ENCODE measurements around the gene MAP2K3. TPM values are rescaled to one million over a fixed set of nuclear protein-coding genes. Genes with fewer than 3 reads are reported as not detected.

The MAP2K3 gene
- total and polyA plus RNA-seq, 2 donors (not counting 1 experiment from before 2014, with no cell fraction given), result 23.8 to 80.9 TPM

DNA sequence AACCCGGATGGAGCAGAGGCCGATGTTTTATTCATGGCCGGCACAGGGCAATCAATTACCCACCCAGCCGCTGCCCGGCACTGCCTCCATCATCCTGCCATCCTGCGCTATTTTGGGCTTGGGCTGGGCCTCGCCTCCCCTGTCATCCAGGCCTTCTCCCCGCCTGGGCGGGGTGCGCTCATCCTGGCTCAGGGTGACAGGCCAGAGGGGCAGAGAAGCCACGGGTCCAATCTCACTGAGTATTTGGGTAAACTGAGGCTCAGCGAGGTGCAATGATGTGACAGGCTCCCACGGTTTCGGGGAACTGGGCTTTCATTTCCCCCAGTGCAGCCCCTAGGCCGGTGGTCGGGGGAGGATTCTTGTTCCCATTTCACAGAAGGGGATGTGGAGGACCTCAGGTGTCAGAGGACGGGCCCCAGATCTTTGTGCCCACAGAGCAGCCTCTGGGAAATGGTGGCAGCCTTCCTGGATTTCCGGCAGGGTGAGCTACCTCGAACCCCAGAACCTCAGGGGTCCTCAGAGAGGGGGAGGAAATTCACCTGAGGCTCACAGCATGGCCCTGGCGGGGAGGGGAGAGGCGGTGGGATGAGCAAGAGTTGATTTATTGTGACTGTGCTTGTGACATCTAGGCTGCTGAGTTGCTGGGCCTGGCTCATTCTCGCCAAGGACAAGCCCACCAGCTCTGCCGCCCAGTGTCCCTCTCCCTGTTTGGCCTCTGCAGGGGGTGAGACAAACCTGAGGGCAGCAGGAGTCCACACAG, 67.9 kb downstream of the MAP2K3 start:
- H3K27me3 ChIP-seq (ENCODE audit: control insufficient read depth, insufficient read depth, low read length), result no peaks in the 10 kb centered on the region
- H2AFZ ChIP-seq (ENCODE audit: low read length), result no peak overlapping the region
- no peak overlapping the region for H3K27ac ChIP-seq (ENCODE audit: insufficient read depth, low read length)
- no peaks in the 10 kb centered on the region for H4K20me1 ChIP-seq (ENCODE audit: control insufficient read depth, extremely low read depth, insufficient read depth, low read length)
- no peak overlapping the region for H3K4me3 ChIP-seq (replicated peaks in 1 of 4; ENCODE audit: control extremely low read depth in 1 of 4, insufficient read depth in 1 of 4, low read depth in 3 of 4, low read length in 4 of 4)
- H3K79me2 ChIP-seq (ENCODE audit: control insufficient read depth, insufficient read depth, low read length), result no peaks in the 10 kb centered on the region
- no peak for DNase-seq (ENCODE audit: low read depth in 2 of 2)
- TF ChIP-seq EZH2 (IDR thresholded peaks at IDR 0.05; ENCODE audit: low read length, missing control alignments), result no peak
- TF ChIP-seq, protein P1, sequence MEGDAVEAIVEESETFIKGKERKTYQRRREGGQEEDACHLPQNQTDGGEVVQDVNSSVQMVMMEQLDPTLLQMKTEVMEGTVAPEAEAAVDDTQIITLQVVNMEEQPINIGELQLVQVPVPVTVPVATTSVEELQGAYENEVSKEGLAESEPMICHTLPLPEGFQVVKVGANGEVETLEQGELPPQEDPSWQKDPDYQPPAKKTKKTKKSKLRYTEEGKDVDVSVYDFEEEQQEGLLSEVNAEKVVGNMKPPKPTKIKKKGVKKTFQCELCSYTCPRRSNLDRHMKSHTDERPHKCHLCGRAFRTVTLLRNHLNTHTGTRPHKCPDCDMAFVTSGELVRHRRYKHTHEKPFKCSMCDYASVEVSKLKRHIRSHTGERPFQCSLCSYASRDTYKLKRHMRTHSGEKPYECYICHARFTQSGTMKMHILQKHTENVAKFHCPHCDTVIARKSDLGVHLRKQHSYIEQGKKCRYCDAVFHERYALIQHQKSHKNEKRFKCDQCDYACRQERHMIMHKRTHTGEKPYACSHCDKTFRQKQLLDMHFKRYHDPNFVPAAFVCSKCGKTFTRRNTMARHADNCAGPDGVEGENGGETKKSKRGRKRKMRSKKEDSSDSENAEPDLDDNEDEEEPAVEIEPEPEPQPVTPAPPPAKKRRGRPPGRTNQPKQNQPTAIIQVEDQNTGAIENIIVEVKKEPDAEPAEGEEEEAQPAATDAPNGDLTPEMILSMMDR (conservative IDR thresholded peaks at IDR 0.05 in 1 of 2, IDR thresholded peaks at IDR 0.05 in 1 of 2; ENCODE audit: low read depth in 1 of 2, low read length in 2 of 2), result no peak
- no peaks in the 10 kb centered on the region for H3K4me1 ChIP-seq (ENCODE audit: control insufficient read depth, extremely low read depth, insufficient read depth, low read length)
- H3K9me3 ChIP-seq (ENCODE audit: control insufficient read depth, insufficient read depth, low read depth, low read length), result no peaks in the 10 kb centered on the region
- H3K36me3 ChIP-seq (ENCODE audit: control insufficient read depth, insufficient read depth, low read length), result no peaks in the 10 kb centered on the region
- no peak overlapping the region for H3K9ac ChIP-seq (ENCODE audit: insufficient read depth, low read length)
- H3K4me2 ChIP-seq (ENCODE audit: extremely low read depth, insufficient read depth, low read length), result no peak overlapping the region

DNA sequence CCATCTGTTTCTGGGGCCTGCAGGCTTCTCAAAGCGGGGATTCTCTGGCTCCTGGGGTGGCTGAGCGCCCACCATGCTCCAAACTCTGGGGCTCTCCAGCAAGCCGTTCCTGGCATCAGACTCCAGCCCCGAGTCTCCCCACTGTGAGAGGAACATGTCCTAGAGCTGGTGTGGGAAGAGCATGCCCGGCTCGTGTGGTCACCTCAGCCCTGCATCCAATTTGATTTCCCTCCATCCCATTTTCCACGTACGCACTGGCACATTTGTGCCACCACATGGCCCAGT, 68.4 kb downstream of the MAP2K3 start:
- Histone ChIP-seq H4K20me1 (ENCODE audit: control insufficient read depth, extremely low read depth, insufficient read depth, low read length) (no peaks in the 10 kb centered on the region), H3K4me1 (ENCODE audit: control insufficient read depth, extremely low read depth, insufficient read depth, low read length) (no peaks in the 10 kb centered on the region), H2AFZ (ENCODE audit: low read length) (no peak overlapping the region), H3K27me3 (ENCODE audit: control insufficient read depth, insufficient read depth, low read length) (no peaks in the 10 kb centered on the region), H3K36me3 (ENCODE audit: control insufficient read depth, insufficient read depth, low read length) (no peaks in the 10 kb centered on the region), H3K9ac (ENCODE audit: insufficient read depth, low read length) (no peak overlapping the region), H3K27ac (ENCODE audit: insufficient read depth, low read length) (no peak overlapping the region), H3K4me3 (replicated peaks in 1 of 4; ENCODE audit: control extremely low read depth in 1 of 4, insufficient read depth in 1 of 4, low read depth in 3 of 4, low read length in 4 of 4) (no peak overlapping the region), H3K4me2 (ENCODE audit: extremely low read depth, insufficient read depth, low read length) (no peak overlapping the region), H3K9me3 (ENCODE audit: control insufficient read depth, insufficient read depth, low read depth, low read length) (no peaks in the 10 kb centered on the region), H3K79me2 (ENCODE audit: control insufficient read depth, insufficient read depth, low read length) (no peaks in the 10 kb centered on the region)
- TF ChIP-seq, protein P1 (conservative IDR thresholded peaks at IDR 0.05 in 1 of 2, IDR thresholded peaks at IDR 0.05 in 1 of 2; ENCODE audit: low read depth in 1 of 2, low read length in 2 of 2), result no peak
- no peak for TF ChIP-seq EZH2 (IDR thresholded peaks at IDR 0.05; ENCODE audit: low read length, missing control alignments)
- no peak for DNase-seq (ENCODE audit: low read depth in 2 of 2)

DNA sequence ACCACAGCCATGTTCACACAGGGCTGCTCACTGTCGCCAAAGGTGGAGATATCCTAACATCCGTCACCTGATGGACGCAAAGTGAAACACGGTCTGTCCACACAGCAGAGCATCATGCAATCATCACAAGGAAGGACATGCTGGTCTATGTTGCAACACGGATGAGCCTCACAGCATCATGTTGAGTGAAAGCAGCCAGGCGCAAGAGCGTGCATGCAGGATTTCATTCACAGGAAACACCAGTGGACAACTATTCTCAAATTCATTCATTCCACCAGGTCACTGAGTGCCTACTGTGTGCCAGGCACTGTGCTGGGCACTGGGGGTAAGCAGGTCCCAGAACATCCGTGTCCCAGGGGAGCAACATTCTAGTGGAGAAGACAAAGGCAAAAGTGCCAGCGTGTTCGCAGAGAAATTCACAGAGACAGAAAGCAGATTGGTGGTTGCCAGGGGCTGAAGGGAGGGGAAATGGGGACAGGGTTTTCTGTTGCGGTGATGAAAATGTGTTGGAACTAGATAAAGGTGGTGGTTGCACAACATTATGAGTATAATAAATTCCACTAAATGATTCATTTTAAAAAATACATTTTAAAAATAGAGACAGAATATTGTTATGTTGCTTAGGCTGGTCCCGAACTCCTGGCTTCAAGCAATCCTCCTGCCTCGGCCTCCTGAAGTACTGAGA, 69.0 kb downstream of the MAP2K3 start:
- Histone ChIP-seq H4K20me1 (ENCODE audit: control insufficient read depth, extremely low read depth, insufficient read depth, low read length) (no peaks in the 10 kb centered on the region), H2AFZ (ENCODE audit: low read length) (no peak overlapping the region), H3K79me2 (ENCODE audit: control insufficient read depth, insufficient read depth, low read length) (no peaks in the 10 kb centered on the region), H3K9ac (ENCODE audit: insufficient read depth, low read length) (no peak overlapping the region), H3K4me2 (ENCODE audit: extremely low read depth, insufficient read depth, low read length) (no peak overlapping the region), H3K9me3 (ENCODE audit: control insufficient read depth, insufficient read depth, low read depth, low read length) (no peaks in the 10 kb centered on the region), H3K27ac (ENCODE audit: insufficient read depth, low read length) (no peak overlapping the region), H3K27me3 (ENCODE audit: control insufficient read depth, insufficient read depth, low read length) (no peaks in the 10 kb centered on the region), H3K4me1 (ENCODE audit: control insufficient read depth, extremely low read depth, insufficient read depth, low read length) (no peaks in the 10 kb centered on the region), H3K4me3 (replicated peaks in 1 of 4; ENCODE audit: control extremely low read depth in 1 of 4, insufficient read depth in 1 of 4, low read depth in 3 of 4, low read length in 4 of 4) (no peak overlapping the region), H3K36me3 (ENCODE audit: control insufficient read depth, insufficient read depth, low read length) (no peaks in the 10 kb centered on the region)
- peak in 1 of 2 donors; percentile 3 for DNase-seq (ENCODE audit: low read depth in 2 of 2)
- TF ChIP-seq, protein P1 (conservative IDR thresholded peaks at IDR 0.05 in 1 of 2, IDR thresholded peaks at IDR 0.05 in 1 of 2; ENCODE audit: low read depth in 1 of 2, low read length in 2 of 2), result no peak
- TF ChIP-seq EZH2 (IDR thresholded peaks at IDR 0.05; ENCODE audit: low read length, missing control alignments), result no peak
